HG03103 (cell line): ENCODE measurements around the gene PPFIA2.
"Not testable (repeated sequence)": the region's sequence is repeated elsewhere in the genome, so short reads cannot be mapped to it uniquely, and the experiment has no call there.

Experiments
- ATAC-seq: cut with Tn5 transposase; IDR thresholded peaks from one replicate; pipeline ENCODE4 v1.9.1; 2021; ENCODE audit warnings: low read depth; ENCODE audit not compliant: unreplicated experiment

PPFIA2 gene

DNA sequence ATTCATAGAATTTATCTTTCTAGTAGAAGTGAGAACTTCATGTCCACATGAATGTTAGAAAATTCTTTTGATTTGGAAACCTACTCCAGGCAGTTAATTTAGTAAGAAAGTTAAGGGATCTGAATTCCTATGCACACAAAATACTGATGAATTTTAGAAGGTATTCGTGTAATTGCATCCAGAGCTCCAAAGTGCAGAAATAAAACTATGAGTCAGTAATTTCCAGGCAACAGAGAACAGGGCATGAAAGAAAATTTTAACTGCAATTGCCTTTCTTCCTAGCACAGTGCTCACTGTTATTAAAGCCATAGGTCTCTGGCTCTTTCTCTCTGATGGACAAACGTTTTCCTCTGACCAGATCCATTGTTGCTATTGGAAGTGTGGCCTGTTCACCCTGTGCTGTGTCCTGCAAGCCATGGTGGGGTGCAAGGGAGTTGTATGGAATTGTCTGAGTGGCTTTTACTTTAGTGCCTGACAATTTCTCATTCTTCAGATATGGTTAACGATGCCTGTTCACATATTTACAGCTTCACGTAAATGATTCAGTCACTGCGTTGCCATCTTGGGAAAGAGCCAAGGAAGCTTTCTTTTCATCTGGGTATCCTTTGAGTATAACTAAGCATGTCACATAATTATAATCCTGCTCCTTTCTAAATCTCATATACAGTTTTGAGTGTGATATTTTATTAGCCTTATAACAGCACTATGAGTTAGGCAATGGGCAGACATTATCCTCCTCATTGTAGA is 536.1 kb downstream of the PPFIA2 start:
- no peak for ATAC-seq

GRCh38 chr12:81221681-81222080 is 537.5 kb downstream of the PPFIA2 start:
- no peak for ATAC-seq

GRCh38 chr12:81216739-81217138 is 542.4 kb downstream of the PPFIA2 start:
- ATAC-seq = no peak

DNA sequence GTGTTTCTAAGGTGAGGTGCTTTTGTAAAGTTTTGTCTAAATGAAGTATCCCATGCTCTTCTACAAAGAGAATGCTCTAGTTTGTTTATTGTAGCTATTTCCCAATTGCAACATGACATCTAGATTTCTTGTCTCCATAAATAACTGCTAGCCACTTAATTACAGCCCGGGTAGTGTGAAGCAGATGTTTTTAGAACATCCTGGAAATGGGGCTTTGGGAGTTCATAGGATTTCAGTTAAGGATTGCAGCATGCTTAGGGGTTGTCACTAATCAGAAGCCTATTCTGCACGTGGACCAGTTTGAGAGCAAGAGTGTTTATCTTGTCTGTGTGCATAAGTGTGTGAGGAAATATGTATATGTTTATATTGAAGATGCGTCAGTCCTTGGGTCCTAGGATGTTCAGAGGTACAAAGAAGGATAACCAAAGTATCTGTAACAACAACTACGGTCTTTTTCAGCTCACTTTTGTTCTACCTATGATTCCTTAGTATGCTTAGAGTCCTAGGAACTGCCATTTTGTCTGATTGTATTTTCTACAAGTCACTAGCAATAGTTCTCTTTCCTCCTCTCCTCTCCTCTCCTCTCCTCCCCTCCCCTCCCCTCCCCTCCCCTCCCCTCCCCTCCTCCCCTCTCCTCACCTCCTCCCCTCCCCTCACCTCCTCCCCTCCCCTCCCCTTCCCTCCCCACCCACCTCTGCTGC is 546.0 kb downstream of the PPFIA2 start:
- ATAC-seq = no peak

DNA sequence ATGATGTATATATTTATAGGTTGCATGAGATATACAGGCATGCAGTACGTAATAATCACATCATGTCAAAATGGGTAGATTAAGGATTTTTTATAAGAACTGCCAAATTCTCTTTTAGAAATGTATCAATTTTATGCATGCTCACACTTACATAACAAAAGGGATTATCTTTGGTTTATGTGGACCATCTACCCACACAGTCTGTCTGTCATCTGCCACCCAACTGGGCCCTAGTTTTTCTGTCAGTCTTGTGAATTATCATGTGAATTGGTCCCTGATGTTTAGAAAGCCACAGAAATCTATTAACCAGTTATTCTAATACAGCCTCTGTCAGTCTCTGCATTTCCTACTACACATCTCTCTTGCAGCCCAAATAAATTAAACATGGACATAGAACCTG is 547.8 kb downstream of the PPFIA2 start:
- no peak for ATAC-seq

DNA sequence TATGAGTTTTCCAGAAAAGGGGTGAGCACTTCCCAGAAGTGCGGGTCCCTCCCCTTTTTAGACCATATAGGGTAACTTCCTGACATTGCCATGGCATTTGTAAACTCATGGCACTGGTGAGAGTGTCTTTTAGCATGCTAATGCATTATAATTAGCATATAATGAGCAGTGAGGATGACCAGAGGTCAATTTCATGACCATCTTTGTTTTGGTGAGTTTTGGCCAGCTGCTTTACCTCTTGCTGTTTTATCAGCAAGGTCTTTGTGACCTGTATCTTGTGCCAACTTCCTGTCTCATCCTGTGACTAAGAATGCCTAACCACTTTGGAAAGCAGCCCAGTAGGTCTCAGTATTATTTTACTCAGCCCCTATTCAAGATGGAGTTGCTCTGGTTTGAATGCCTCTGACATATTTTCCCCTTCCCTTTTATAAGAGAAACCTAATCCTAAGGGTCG is 549.4 kb downstream of the PPFIA2 start:
- not testable (repeated sequence) for ATAC-seq

- ATAC-seq = no peak
Measured at GRCh38 chr12:81209012-81209411, 550.1 kb downstream of the PPFIA2 start.

- ATAC-seq = no peak
Measured at GRCh38 chr12:81208187-81208911, 550.8 kb downstream of the PPFIA2 start.
